ENCODE data around the gene IGFBP6. TPM values are rescaled to one million over a fixed set of nuclear protein-coding genes. Genes with fewer than 3 reads are reported as not detected.

Gene IGFBP6
- total RNA-seq, 1 donor from 2014 or later, result 6.2 TPM

DNA sequence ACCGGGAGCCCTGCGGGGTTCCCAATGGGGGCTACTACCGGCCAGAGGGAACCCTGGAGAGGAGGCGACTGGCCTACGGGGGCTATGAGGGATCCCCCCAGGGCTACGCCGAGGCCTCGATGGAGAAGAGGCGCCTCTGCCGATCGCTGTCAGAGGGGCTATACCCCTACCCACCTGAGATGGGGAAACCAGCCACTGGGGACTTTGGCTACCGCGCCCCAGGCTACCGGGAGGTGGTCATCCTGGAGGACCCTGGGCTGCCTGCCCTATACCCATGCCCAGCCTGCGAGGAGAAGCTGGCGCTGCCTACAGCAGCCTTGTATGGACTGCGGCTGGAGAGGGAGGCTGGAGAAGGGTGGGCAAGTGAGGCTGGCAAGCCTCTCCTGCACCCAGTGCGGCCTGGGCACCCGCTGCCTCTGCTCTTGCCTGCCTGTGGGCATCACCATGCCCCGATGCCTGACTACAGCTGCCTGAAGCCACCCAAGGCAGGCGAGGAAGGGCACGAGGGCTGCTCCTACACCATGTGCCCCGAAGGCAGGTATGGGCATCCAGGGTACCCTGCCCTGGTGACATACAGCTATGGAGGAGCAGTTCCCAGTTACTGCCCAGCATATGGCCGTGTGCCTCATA lies 37.9 kb upstream of the IGFBP6 start:
- DNase-seq, result no peak

GRCh38 chr12:53060064-53060720 lies 37.3 kb upstream of the IGFBP6 start:
- no peak for DNase-seq

GRCh38 chr12:53060721-53061276 lies 36.7 kb upstream of the IGFBP6 start:
- DNase-seq, result no peak

DNA sequence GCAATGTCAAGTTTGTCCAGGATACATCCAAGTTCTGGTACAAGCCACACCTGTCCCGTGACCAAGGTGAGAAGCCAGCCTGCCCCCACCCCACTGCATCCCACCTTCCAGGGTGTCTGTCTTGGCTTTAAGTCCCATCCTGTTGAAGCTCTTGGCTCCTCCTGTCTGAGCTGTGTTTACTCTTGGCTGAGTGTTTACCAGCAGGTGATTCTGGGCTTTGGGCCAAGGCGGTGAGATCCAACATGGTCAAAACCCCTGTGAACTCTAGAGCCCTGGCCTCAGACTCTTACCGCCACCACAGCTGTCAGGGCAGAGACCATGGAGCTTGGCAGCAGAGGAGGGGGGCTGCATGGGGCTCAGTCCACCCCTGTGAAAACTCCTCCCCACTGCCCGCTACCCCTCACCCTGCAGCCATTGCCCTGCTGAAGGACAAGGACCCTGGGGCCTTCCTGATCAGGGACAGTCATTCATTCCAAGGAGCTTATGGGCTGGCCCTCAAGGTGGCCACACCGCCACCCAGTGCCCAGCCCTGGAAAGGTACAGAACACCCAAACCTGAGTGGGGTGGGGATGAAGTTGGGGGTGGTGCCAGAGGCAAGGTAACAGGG lies 36.0 kb upstream of the IGFBP6 start:
- DNase-seq, result no peak

- DNase-seq, result no peak
Observed at GRCh38 chr12:53062011-53062961, 35.2 kb upstream of the IGFBP6 start.

GRCh38 chr12:53062977-53063707 lies 34.3 kb upstream of the IGFBP6 start:
- no peak for DNase-seq

DNA sequence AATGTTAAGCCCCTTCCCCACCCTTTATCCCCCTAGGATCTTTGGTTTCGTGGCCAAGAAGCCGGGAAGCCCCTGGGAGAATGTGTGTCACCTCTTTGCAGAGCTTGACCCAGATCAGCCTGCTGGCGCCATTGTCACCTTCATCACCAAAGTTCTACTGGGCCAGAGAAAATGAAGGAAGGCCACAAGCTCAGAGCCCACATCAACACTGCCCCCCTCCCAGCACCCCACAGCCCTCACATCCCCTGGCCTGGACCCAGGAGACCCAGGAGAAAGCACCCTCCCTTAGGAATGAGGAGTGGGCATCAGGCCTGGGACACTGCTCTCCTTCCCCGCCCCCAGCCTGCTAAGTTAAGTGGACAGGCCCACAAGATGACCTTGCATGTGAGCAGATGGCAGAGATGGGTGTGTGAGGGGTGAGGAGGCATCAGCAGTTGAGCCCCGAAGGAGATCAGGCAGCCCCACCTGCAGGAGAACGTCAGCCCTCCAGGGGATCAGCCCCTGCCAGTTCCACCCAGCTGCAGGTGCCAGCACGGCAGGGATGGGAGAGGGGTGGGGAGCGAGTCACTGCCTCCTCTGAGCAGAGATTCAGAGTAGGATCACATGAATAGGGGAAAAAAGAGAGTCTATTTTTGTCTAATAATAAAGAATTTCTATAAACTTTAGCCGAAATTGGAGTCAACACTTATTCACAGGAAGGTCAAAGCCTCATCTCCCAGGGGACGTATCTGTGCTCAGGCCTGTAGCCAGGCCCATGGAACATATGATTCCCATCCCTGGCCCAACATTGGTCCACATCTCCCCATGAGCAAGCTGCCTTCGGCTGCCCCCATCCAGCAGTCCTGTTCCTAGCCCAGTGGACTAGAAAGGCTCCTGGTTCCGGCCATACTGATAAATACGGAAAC lies 33.5 kb upstream of the IGFBP6 start:
- no peak for DNase-seq

GRCh38 chr12:53064613-53065436 lies 32.6 kb upstream of the IGFBP6 start:
- DNase-seq, result no peak

- DNase-seq, result no peak
Observed at GRCh38 chr12:53065470-53065869, 32.0 kb upstream of the IGFBP6 start.

DNA sequence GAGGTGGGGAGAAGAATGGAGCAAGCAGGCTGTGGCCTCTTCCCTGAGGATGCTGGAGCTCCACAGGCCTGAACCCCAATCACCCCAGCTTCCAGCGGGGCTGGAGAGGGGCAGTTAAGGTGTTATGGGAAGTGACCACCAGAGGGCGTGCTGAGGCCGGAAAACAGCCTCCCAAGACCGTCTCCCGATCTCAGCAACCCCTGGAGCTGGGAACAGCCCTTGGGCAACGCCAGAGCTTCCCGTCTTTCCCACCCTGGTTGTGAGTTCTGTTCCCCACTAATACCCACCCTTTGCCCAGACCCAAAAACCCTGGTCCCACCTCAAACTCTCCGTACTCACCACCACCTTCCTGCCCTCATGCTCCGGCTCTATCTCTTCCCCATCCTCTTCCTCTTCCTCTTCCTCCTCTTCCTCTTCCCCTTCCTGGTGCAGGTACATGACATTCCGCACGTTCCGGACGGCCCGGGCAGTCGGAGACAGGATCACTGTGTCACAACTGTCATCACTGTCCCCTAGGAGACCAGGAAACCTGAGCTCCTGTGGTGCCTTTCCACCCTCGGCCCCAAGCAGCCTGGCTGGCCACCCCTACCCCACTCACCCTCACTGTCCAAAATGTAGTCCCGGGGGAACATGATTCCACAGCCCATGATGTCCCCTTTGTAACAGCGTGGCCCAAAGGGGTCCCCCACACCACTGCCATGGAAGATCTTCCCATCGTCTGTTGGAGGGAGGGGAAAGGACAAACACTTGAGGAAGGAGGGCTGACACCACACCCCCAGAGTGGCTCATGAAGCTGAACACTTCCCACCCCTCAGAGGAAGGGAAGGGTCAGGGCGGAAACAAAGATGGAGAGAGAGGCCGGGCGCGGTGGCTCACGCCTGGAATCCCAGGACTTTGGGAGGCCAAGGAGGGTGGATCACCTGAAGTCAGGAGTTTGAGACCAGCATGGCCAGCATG lies 31.2 kb upstream of the IGFBP6 start:
- no peak for DNase-seq

GRCh38 chr12:53067074-53067992 lies 30.1 kb upstream of the IGFBP6 start:
- no peak for DNase-seq

DNA sequence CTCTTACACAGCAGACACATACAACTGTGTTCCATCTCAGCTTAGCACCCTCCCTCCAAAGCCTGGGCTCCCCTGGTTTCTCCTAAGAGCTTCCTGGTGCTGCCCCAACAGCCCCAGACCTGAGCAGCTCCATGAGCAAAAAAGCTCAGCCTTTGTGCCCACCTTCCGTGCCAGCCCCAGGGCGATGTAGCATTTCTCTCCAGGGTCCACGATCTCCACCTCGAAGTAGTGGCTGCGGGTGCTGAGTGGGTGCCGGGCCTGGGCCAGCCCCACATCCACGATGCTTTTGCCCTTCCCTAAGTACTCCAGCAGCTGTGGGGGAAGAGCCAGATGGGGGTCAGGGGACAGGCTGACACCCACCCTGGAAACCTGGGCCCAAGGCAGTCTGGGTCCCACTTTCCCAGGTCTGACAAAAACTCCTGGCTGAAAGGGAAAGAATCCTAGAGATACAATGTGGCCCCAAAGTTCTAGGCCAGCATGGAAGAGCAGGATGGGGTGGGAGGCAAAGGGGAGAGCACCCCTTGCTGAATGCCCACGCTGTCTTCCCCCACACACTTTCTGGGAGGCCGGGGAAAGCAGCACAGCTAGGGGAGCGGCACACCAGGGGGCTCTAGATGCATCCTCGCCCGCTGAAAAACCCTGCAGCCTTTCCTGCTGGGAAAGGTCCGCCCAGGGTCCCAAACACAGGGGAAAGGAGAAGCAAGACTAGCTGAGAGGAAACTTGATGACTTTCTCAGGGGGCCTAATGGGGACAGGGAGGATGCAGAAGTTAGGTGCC lies 29.3 kb upstream of the IGFBP6 start:
- no peak for DNase-seq

DNA sequence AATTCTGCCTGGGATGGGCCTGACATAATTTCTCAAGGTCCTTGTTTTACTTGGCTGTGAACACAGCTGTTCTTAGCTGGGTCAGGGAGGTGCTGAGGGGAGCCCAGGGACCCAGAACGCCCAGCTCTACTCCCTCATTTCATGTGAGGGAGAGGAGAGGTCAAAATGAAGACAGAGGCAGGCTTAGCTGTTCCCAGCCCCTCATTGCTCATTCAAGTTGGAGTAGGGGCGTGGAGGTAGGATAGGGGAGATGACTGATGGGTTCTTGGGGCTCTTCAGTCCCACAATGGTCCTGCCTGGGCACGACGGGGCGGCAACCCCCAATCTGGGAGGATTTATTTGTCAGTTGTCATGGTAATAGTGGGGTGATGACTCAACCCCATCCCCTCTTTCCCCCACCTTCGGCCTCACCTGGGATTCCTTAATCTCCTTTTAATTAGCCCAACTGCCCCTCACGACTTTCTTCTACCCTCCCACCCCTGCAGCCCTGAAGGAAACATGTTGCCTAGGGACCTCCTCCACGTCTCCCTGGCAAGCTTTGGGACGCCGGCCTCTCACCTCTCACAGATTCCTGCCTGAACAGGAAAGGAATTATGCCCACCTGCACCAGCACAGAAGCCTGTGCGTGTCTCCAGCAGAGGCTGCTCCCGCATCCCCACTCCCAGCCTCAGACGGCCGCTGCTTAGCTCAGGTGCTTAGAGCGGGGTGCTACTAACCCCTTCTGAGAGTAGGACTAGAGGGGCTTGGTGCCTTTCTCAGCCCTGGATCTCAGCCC lies 28.5 kb upstream of the IGFBP6 start:
- no peak for DNase-seq

GRCh38 chr12:53069621-53070410 lies 27.7 kb upstream of the IGFBP6 start:
- no peak for DNase-seq
